Neuronal stem cell (in vitro differentiated cells): ENCODE results near the gene AADACL4.

Experiments
- DNase-seq: peaks from one replicate; pipeline ENCODE4 v3.0.0-alpha.2; 2013; ENCODE audit warnings: low spot score
- H2AFZ ChIP-seq: one replicate; pipeline ENCODE4 v1.6.1; 2013; ENCODE audit warnings: mild to moderate bottlenecking, low read length, inconsistent platforms
- H2AK5ac ChIP-seq: 2 replicates; pipeline ENCODE4 v1.6.1; 2013; ENCODE audit warnings: low read depth, mild to moderate bottlenecking, inconsistent platforms, low read length, moderate library complexity, mixed read lengths
- H2BK120ac ChIP-seq: 2 replicates; pipeline ENCODE4 v1.6.1; 2013; ENCODE audit warnings: low read depth, mild to moderate bottlenecking, inconsistent platforms, low read length, moderate library complexity, mixed read lengths
- H2BK12ac ChIP-seq: one replicate; pipeline ENCODE4 v1.6.1; 2013; ENCODE audit warnings: low read length, inconsistent platforms
- H2BK15ac ChIP-seq: 2 replicates; pipeline ENCODE4 v1.6.1; 2013; ENCODE audit warnings: mild to moderate bottlenecking, low read length, inconsistent platforms, mixed read lengths
- H2BK5ac ChIP-seq: one replicate; pipeline ENCODE4 v1.6.1; 2013; ENCODE audit warnings: inconsistent platforms, mild to moderate bottlenecking, low read length, moderate library complexity
- H3K14ac ChIP-seq: one replicate; pipeline ENCODE4 v1.6.1; 2013; ENCODE audit warnings: low read length, inconsistent platforms
- H3K18ac ChIP-seq: 2 replicates; pipeline ENCODE4 v1.6.1; 2013; ENCODE audit warnings: low read length, inconsistent platforms
- H3K23ac ChIP-seq: 2 replicates; pipeline ENCODE4 v1.6.1; 2013; ENCODE audit warnings: low read depth, mild to moderate bottlenecking, mixed read lengths, low read length, inconsistent platforms; ENCODE audit not compliant: poor library complexity
- H3K27ac ChIP-seq: replicated peaks from 3 replicates; pipeline ENCODE4 v1.5.1; 2013; ENCODE audit warnings: low read length, inconsistent platforms
- H3K27me3 ChIP-seq, 3 experiments: 2 replicates each; pipeline ENCODE4 v1.6.1; 2013; ENCODE audit warnings: low read length in 3 of 3, mild to moderate bottlenecking in 2 of 3, inconsistent platforms in 1 of 3, low read depth in 1 of 3, mixed read lengths in 1 of 3, moderate library complexity in 1 of 3; ENCODE audit not compliant: control insufficient read depth in 3 of 3, insufficient read depth in 3 of 3
- H3K36me3 ChIP-seq, 2 donors: replicated peaks in 1 of 2; 2 replicates each; pipeline ENCODE4 v1.6.1; 2013; ENCODE audit warnings: low read length in 2 of 2; ENCODE audit not compliant: control insufficient read depth in 2 of 2, insufficient read depth in 2 of 2
- H3K4ac ChIP-seq: 2 replicates; pipeline ENCODE4 v1.6.1; 2013; ENCODE audit warnings: inconsistent platforms, mild to moderate bottlenecking, low read length, moderate library complexity
- H3K4me1 ChIP-seq, 2 donors: 1 replicate in 1 of 2; 2 replicates in 1 of 2; pipeline ENCODE4 v1.6.1; 2013; ENCODE audit warnings: low read length in 2 of 2, low read depth in 1 of 2; ENCODE audit not compliant: control insufficient read depth in 2 of 2, insufficient read depth in 1 of 2
- H3K4me2 ChIP-seq: one replicate; pipeline ENCODE4 v1.6.1; 2013; ENCODE audit warnings: mild to moderate bottlenecking, low read length, inconsistent platforms; ENCODE audit not compliant: insufficient read depth, poor library complexity, severe bottlenecking
- H3K4me3 ChIP-seq, 2 donors: 2 replicates each; pipeline ENCODE4 v1.5.1; 2013; ENCODE audit warnings: low read length in 2 of 2, mild to moderate bottlenecking in 2 of 2, inconsistent platforms in 1 of 2, moderate library complexity in 1 of 2
- H3K79me1 ChIP-seq: one replicate; pipeline ENCODE4 v1.6.1; 2013; ENCODE audit warnings: low read depth, mild to moderate bottlenecking, inconsistent platforms, low read length, moderate library complexity
- H3K9ac ChIP-seq: one replicate; pipeline ENCODE4 v1.6.1; 2013; ENCODE audit warnings: mild to moderate bottlenecking, low read depth, low read length, inconsistent platforms; ENCODE audit not compliant: poor library complexity
- H3K9me3 ChIP-seq, 2 donors: replicated peaks in 1 of 2; 2 replicates each; pipeline versions ENCODE3 to v1.6.1; 2013; ENCODE audit warnings: low read length in 2 of 2, mild to moderate bottlenecking in 2 of 2, inconsistent platforms in 1 of 2, low read depth in 1 of 2, mixed read lengths in 1 of 2, moderate library complexity in 1 of 2; ENCODE audit not compliant: control insufficient read depth in 2 of 2, insufficient read depth in 1 of 2
- H4K8ac ChIP-seq: one replicate; pipeline ENCODE4 v1.6.1; 2013; ENCODE audit warnings: low read depth, mild to moderate bottlenecking, inconsistent platforms, low read length, moderate library complexity
- H4K91ac ChIP-seq: one replicate; pipeline ENCODE4 v1.6.1; 2013; ENCODE audit warnings: low read length, low read depth, mild to moderate bottlenecking, inconsistent platforms; ENCODE audit not compliant: poor library complexity
- WGBS, 2 donors: extraction: QIAGEN DNeasy Blood & Tissue Kit; methylation state at CpG; one replicate each; pipeline ENCODE4 v1.1.7; 2013; ENCODE audit warnings: missing lambda C conversion rate in 2 of 2, mixed read lengths in 1 of 2; ENCODE audit not compliant: insufficient read length in 2 of 2, insufficient replicate concordance in 1 of 2; ENCODE audit errors: extremely low coverage in 2 of 2; 5-methylcytosine and 5-hydroxymethylcytosine counted together

AADACL4 gene

GRCh38 chr1:12596007-12596821, 47.7 kb upstream of the AADACL4 start:
- peak overlapping the region; percentile 50 for H2BK15ac ChIP-seq
- peak overlapping the region; percentile 22 to 71 for H3K4me3 ChIP-seq
- H3K27ac ChIP-seq: no peak overlapping the region
- peaks cover 0 to 58% (median 18%) of the 10 kb centered on the region in 3 experiments for H3K27me3 ChIP-seq
- no peaks in the 10 kb centered on the region for H3K79me1 ChIP-seq
- H3K9ac ChIP-seq: peak overlapping the region; percentile 50
- no peaks in the 10 kb centered on the region for H3K9me3 ChIP-seq
- no CpG with 5 or more reads among the region's 39 CpGs for WGBS, 2 donors
- peak overlapping the region; percentile 36 for H2AK5ac ChIP-seq
- no peak overlapping the region for H4K8ac ChIP-seq
- peak overlapping the region; percentile 94 for H3K18ac ChIP-seq
- H4K91ac ChIP-seq: no peak overlapping the region
- H3K4ac ChIP-seq: no peak overlapping the region
- H2BK5ac ChIP-seq: peak overlapping the region; percentile 67
- peaks cover 4 to 12% of the 10 kb centered on the region in 2 donors for H3K4me1 ChIP-seq
- H2AFZ ChIP-seq: peak overlapping the region; percentile 89
- H3K14ac ChIP-seq: no peak overlapping the region
- H3K4me2 ChIP-seq: peak overlapping the region; percentile 85
- H3K23ac ChIP-seq: peak overlapping the region; percentile 56
- H2BK12ac ChIP-seq: no peak overlapping the region
- no peaks in the 10 kb centered on the region for H3K36me3 ChIP-seq
- DNase-seq: no peak
- H2BK120ac ChIP-seq: no peak overlapping the region

GRCh38 chr1:12597792-12598191, 46.1 kb upstream of the AADACL4 start:
- Histone ChIP-seq H2BK15ac (no peak overlapping the region), H3K18ac (no peak overlapping the region), H3K23ac (no peak overlapping the region), H2BK5ac (no peak overlapping the region), H4K91ac (no peak overlapping the region), H3K9me3 (no peaks in the 10 kb centered on the region), H3K27ac (no peak overlapping the region), H3K4me2 (no peak overlapping the region), H2AFZ (no peak overlapping the region), H3K36me3 (no peaks in the 10 kb centered on the region), H2AK5ac (peak overlapping the region; percentile 23), H2BK12ac (no peak overlapping the region), H3K4me3 (no peak overlapping the region), H3K4me1 (peaks cover 10 to 14% of the 10 kb centered on the region in 2 donors), H3K14ac (no peak overlapping the region), H4K8ac (no peak overlapping the region), H3K4ac (no peak overlapping the region), H2BK120ac (no peak overlapping the region), H3K27me3 (peaks cover 0 to 49% (median 18%) of the 10 kb centered on the region in 3 experiments), H3K79me1 (no peaks in the 10 kb centered on the region), H3K9ac (no peak overlapping the region)
- WGBS, 2 donors: no CpG with 5 or more reads among the region's 10 CpGs
- DNase-seq: no peak

- Histone ChIP-seq H3K36me3 (no peaks in the 10 kb centered on the region), H3K27me3 (peaks cover 0 to 37% (median 18%) of the 10 kb centered on the region in 3 experiments), H3K4me3 (no peak overlapping the region), H2BK5ac (no peak overlapping the region), H2AFZ (no peak overlapping the region), H3K4ac (no peak overlapping the region), H3K9ac (no peak overlapping the region), H2BK15ac (peak overlapping the region; percentile 42), H3K4me1 (peaks cover 7 to 18% of the 10 kb centered on the region in 2 donors), H3K9me3 (no peaks in the 10 kb centered on the region), H3K27ac (no peak overlapping the region), H3K4me2 (no peak overlapping the region), H4K91ac (no peak overlapping the region), H2AK5ac (no peak overlapping the region), H3K14ac (no peak overlapping the region), H2BK12ac (no peak overlapping the region), H4K8ac (no peak overlapping the region), H3K18ac (no peak overlapping the region), H3K23ac (no peak overlapping the region), H2BK120ac (no peak overlapping the region), H3K79me1 (no peaks in the 10 kb centered on the region)
- DNase-seq: no peak
- WGBS, 2 donors: no CpG with 5 or more reads among the region's 6 CpGs
These were observed 44.9 kb upstream of the AADACL4 start for GRCh38 chr1:12598974-12599373.

GRCh38 chr1:12599657-12600056, 44.2 kb upstream of the AADACL4 start:
- Histone ChIP-seq H3K36me3 (no peaks in the 10 kb centered on the region), H2BK5ac (no peak overlapping the region), H3K14ac (no peak overlapping the region), H3K9ac (no peak overlapping the region), H3K4me2 (no peak overlapping the region), H4K91ac (no peak overlapping the region), H2AK5ac (peak overlapping the region; percentile 11), H3K27me3 (peaks cover 0 to 30% (median 13%) of the 10 kb centered on the region in 3 experiments), H3K9me3 (no peaks in the 10 kb centered on the region), H3K79me1 (no peaks in the 10 kb centered on the region), H3K27ac (no peak overlapping the region), H3K4me1 (peaks cover 9 to 18% of the 10 kb centered on the region in 2 donors), H3K23ac (no peak overlapping the region), H4K8ac (no peak overlapping the region), H3K4me3 (no peak overlapping the region), H3K4ac (no peak overlapping the region), H3K18ac (no peak overlapping the region), H2AFZ (no peak overlapping the region), H2BK12ac (no peak overlapping the region), H2BK15ac (peak overlapping the region; percentile 42), H2BK120ac (no peak overlapping the region)
- no CpG with 5 or more reads among the region's 5 CpGs for WGBS, 2 donors
- no peak for DNase-seq
